ENCODE measurements around the gene KMT2B. TPM values are rescaled to one million over a fixed set of nuclear protein-coding genes. Genes with fewer than 3 reads are reported as not detected.
A peak's percentile ranks its signal among the peaks of the same experiment; 100 is the strongest.

Gene KMT2B
- total RNA-seq, 1 donor from 2014 or later: 12.6 TPM

GRCh38 chr19:35712567-35713505 is 5.0 kb upstream of the KMT2B start:
- peaks cover 5% of the 10 kb centered on the region for H4K20me1 ChIP-seq (ENCODE audit: low read depth)
- peak overlapping the region; percentile 66 for H3K4me3 Mint-ChIP-seq
- peaks cover 8% of the 10 kb centered on the region for H3K27me3 ChIP-seq
- H3K36me3 Mint-ChIP-seq: peaks cover 4% of the 10 kb centered on the region
- H3K36me3 ChIP-seq: no peaks in the 10 kb centered on the region
- no peak overlapping the region for H3K27ac ChIP-seq
- peaks cover 19% of the 10 kb centered on the region for H3F3A ChIP-seq (ENCODE audit: low read depth)
- H3K4me1 ChIP-seq: peaks cover 17% of the 10 kb centered on the region
- no peak for TF ChIP-seq EZH2 (IDR thresholded peaks at IDR 0.05)
- no peak for TF ChIP-seq CTCF (IDR thresholded peaks at IDR 0.05)
- no peak overlapping the region for H3K4me2 ChIP-seq
- no peaks in the 10 kb centered on the region for H3K79me2 ChIP-seq (ENCODE audit: low read depth)
- DNase-seq (ENCODE audit: low spot score): no peak
- H3K9ac ChIP-seq: no peak overlapping the region
- no peak overlapping the region for H3K4me3 ChIP-seq
- no peak overlapping the region for H2AFZ ChIP-seq (replicated peaks)
- peaks cover 15% of the 10 kb centered on the region for H3K27me3 Mint-ChIP-seq (ENCODE audit: insufficient read depth, low read depth)
- H3K4me1 Mint-ChIP-seq: peaks cover 37% of the 10 kb centered on the region
- no peaks in the 10 kb centered on the region for H3K9me3 Mint-ChIP-seq
- no peaks in the 10 kb centered on the region for H3K9me3 ChIP-seq (ENCODE audit: low read depth)
- peak overlapping the region; percentile 30 for H3K27ac Mint-ChIP-seq

- Histone ChIP-seq H3K4me1 (peaks cover 17% of the 10 kb centered on the region), H3K4me2 (no peak overlapping the region), H3K27ac (no peak overlapping the region), H4K20me1 (ENCODE audit: low read depth) (peaks cover 6% of the 10 kb centered on the region), H3K36me3 (no peaks in the 10 kb centered on the region), H3K79me2 (ENCODE audit: low read depth) (peaks cover 4% of the 10 kb centered on the region), H3K9ac (no peak overlapping the region), H3F3A (ENCODE audit: low read depth) (peaks cover 19% of the 10 kb centered on the region), H3K4me3 (no peak overlapping the region), H3K27me3 (peaks cover 8% of the 10 kb centered on the region), H2AFZ (replicated peaks) (no peak overlapping the region), H3K9me3 (ENCODE audit: low read depth) (no peaks in the 10 kb centered on the region)
- H3K4me1 Mint-ChIP-seq: peaks cover 37% of the 10 kb centered on the region
- H3K36me3 Mint-ChIP-seq: peaks cover 4% of the 10 kb centered on the region
- H3K27ac Mint-ChIP-seq: no peak overlapping the region
- H3K27me3 Mint-ChIP-seq (ENCODE audit: insufficient read depth, low read depth): peaks cover 13% of the 10 kb centered on the region
- TF ChIP-seq EZH2 (IDR thresholded peaks at IDR 0.05): no peak
- TF ChIP-seq CTCF (IDR thresholded peaks at IDR 0.05): no peak
- no peak for TF ChIP-seq EZH2phosphoT487 (IDR thresholded peaks at IDR 0.05)
- peak overlapping the region; percentile 33 for H3K4me3 Mint-ChIP-seq
- DNase-seq (ENCODE audit: low spot score): no peak
- no peaks in the 10 kb centered on the region for H3K9me3 Mint-ChIP-seq
Measured at GRCh38 chr19:35713506-35713850, 4.3 kb upstream of the KMT2B start.

GRCh38 chr19:35713904-35714495 is 3.8 kb upstream of the KMT2B start:
- Histone ChIP-seq H3K4me1 (peaks cover 18% of the 10 kb centered on the region), H3K27ac (no peak overlapping the region), H4K20me1 (ENCODE audit: low read depth) (peaks cover 11% of the 10 kb centered on the region), H3K79me2 (ENCODE audit: low read depth) (peaks cover 9% of the 10 kb centered on the region), H3K9me3 (ENCODE audit: low read depth) (no peaks in the 10 kb centered on the region), H3K9ac (no peak overlapping the region), H3K4me3 (no peak overlapping the region), H2AFZ (replicated peaks) (no peak overlapping the region), H3K4me2 (no peak overlapping the region), H3K27me3 (peaks cover 8% of the 10 kb centered on the region), H3K36me3 (no peaks in the 10 kb centered on the region), H3F3A (ENCODE audit: low read depth) (peaks cover 19% of the 10 kb centered on the region)
- DNase-seq (ENCODE audit: low spot score): no peak
- TF ChIP-seq EZH2phosphoT487 (IDR thresholded peaks at IDR 0.05) (no peak), CTCF (IDR thresholded peaks at IDR 0.05) (no peak), EZH2 (IDR thresholded peaks at IDR 0.05) (no peak)
- Mint-ChIP-seq H3K36me3 (peaks cover 4% of the 10 kb centered on the region), H3K27me3 (ENCODE audit: insufficient read depth, low read depth) (peaks cover 13% of the 10 kb centered on the region), H3K4me1 (peaks cover 40% of the 10 kb centered on the region), H3K4me3 (peak overlapping the region; percentile 11), H3K9me3 (no peaks in the 10 kb centered on the region), H3K27ac (no peak overlapping the region)
